Stimulated activated CD4-positive, alpha-beta T cell treated with anti-CD3 and anti-CD28 coated beads, Interleukin-4, amount 100 ng/mL, for 4 hours (primary cell): ENCODE data around the gene CCDC102A.
"Not testable (repeated sequence)": the region's sequence is repeated elsewhere in the genome, so short reads cannot be mapped to it uniquely, and the experiment has no call there.

ENCODE experiments used
- DNase-seq, 2 experiments: peaks; one replicate each; pipeline ENCODE4 v3.0.0-alpha.2; 2020

Gene CCDC102A

DNA sequence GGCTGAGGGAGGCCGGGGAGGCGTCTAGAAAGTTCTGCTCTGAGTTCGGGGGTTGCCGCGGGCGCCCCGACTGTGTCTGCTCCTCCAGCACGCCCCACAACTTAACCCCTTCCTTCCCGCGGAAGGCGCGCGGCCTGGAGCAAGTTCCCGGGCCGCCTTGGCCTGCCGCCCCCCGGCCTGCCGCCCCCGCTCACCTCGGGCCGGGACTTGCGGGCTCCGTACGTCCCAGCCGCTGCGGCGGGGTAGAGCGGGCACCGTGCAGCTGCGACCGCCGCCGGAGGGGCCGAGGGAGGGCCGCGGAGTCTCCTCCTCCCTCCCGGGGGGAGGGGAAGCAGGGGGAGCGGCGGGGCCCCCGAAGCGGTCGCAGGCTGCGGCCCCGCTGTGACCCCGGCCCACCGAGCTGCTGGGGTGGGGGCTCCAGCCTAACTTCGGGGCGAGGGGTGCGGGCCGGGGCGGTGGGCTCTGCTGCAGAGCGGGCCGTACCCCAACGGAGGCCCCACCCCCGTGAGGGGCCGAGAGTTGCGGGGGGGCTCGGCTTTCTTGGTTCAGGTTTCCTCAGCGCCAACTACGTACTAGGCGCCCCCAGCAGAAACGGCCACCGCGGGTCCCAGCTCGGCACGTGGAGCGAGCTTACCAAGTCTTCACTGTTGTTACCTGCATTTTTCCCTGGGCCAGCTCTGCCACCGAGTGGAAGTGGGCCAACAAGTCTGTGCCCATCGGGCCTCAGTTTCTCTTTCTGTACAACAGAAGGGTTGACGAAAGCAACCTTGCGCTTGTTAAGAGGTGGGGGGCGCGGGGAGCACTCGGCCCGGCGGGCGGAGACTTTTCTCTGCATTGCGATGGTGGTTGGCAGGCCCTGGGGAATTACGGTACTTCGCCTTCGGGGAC, at the start of gene CCDC102A:
TSS of gene CCDC102A (minus strand) at position 266 of the 888 bp plus-strand sequence. CDS start 7,394 bp downstream, outside the sequence.
- peak; percentile 40 to 44 for DNase-seq

DNA sequence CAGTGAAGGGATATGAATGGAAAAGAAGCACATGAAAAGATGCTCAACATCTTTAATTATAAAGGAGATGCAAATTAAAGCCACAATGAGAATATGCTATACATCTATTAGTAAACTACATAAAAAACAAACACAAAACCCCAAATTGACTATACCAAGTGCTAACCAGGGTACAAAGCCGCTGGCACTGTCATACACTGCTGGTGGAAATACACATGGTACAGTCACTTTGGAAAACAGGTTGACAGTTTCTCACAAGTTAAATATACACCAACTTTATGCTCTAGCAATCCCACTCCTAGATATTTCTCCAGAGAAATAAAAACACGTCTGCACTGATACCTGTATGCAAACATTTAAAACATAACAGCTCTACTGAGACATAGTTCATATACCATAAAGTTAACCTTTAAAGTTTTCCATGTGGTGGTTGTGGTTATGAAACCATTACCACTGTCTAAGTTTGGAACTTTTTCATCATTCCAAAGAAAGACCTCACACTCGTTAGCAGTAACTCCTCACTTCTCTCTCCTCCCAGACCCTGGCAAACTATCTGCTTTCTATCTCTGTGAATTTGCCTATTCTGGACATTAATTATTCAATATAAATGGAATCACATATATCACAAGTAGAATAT, 48.8 kb upstream of the CCDC102A start:
- no peak for DNase-seq

GRCh38 chr16:57579361-57579665, 42.9 kb upstream of the CCDC102A start:
- DNase-seq, result no peak

DNA sequence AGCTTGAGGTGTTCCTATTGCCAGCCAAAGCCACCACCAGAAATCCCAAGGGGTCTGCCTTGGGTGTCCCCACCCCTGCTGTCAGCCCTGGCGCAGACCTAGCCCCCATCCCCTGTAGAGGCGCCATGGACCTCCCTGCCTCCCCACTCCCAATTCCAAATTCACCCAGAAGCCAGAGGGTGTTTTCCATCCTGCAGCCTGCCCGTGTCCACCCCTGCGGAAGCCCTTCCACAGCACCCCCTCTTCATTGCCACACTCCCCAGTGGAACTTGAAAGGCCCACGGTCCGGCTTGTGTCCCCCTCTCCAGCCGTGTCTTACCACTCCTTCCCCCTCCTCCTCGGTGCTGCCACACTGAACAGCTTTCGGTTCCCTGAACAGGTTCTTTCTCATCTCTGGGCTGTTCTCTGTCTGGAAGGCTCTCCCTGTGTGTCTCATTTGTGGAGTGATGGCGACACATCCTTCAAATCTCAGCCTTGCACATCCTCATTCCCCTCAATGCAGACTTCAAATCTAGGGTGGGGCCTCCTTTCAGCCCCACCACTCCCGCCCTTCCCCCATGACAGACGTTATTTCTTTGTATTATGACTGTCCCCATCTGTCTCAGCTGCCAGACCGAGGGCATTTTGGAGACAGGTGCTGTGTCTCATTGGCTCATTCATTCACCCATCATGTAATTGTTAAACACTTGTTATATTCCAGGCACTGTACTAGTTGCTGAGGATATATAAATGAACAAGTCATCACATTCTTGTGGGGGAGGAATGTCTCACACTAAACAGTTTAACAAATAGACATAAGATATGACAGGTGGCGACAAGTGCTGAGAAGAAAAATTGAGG, 42.4 kb upstream of the CCDC102A start:
- no peak for DNase-seq

DNA sequence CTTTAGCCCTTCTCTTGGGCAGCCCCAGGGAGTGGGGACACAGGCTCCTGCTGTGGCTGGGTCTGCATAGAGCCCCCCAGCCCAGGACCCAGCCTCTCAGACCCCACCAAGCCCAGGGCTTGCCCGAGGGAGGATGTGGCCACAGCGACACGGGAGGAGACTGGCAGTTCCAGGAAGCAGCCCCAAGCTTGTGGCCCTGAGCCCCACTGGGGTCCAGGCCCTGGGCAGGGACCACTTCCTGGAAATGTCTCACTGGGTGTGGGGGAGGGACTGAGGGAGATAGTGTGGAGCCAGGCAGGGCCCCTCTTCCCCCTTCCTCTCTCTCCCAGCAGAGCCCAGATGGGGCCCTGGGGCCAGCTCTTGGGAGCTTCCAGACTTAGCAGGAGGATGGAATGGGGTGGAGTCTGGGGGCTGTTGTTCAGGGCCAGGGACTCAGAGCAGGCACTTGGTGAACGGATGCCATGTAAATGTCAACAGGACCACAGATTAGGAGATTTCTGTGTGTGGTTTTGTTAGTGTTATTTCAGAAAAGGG, 41.4 kb upstream of the CCDC102A start:
- DNase-seq, result no peak

DNA sequence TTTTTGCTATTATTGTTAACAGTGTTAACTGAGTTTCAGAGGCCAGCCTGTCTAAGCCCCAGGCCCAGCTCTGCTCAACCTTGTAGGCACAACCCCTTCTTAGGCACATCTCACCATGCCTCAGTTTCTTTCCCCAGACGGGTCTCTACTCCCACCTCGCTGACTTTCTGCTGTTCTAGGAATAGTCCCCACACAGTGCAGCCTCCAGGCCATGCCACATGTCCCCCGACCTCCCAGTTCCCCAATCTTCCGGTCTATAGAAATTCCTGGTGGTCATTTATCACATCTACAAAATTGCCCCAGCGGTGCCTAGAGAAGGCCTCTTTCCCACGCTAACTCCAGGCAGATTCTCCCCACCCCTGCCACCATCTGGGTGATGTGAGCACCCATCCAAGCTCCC, 40.8 kb upstream of the CCDC102A start:
- DNase-seq, result no peak

DNA sequence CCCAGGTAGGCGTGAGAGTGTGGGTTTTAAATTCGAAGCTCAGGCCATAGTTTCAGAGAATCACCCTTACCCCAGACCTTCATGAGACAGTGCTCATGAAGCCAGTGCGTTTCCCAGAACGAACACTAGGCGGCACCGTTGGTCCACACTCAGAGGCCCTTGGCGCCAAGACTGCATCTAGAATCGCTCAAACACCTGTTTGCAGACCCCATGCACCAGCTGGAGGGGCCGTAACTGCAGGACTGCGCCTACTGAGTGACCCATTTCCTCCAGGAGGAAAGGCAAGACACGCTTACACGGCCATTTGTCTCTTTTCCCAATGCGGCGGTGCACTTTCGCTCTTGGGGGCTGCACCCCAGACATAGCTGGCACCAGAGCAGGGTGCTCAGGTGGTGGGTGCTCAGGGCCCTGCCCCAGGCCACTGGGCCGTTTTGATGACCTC, 40.1 kb upstream of the CCDC102A start:
- DNase-seq, result peak; percentile 67 to 79

DNA sequence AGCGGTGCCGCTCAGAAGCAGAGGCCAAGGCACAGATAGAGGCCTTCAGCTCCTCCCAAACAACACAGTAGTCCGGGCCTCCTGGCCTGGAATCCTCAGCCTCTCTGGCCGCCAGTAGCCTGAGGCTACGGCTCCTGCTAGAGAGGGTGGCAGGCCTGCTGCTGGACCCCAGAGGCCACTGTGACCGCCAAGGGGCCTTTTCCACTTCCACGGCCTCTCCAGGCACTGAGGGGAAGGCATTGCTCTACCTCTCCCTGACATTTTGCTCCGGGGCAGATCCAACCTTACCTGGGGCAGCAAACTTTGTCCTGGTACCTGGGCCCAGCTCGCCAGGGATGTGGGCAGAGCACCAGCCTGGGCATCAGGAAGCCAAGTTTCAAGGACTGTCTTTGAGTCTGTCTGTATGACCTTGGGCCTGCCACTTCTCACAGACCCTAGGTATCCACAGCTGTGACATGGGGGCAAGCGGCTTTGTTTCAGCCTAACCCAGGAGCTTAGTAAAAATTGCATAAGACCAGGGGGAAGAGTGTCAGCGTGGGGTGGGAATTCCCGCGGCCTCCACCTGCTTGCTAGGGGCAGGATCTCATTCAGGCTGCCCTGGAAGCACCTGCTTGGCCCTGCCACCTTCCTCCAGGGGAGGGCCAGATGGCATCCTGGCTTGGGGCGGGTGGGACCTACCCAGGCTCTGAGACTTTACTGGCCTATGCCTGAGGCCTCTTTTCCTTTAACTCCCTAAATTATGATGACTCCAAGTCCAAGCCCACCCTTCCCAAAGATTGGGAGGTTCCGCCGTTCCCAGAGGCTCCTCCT, 39.3 kb upstream of the CCDC102A start:
- no peak for DNase-seq

- DNase-seq, result no peak
Observed at GRCh38 chr16:57574646-57575467, 38.5 kb upstream of the CCDC102A start.

DNA sequence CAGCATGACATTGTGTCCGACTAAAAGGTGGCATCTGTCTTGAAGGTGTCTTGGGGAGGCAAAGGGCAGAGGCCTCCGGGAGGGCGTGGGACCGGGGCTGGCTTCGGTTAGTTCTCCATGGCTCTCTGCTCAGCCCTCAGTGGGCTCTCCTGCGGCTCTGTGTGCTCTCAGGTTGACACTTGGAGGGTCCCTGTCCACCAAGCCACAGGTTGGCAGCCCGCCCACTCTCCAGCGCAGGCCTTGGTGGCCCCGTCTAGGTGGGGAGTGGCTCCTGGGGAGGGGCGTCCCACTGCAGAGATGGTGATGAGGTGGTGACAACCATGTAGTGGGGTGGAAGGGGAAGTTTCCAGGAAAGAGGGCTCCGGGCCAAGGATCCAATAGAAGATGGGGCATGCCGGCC, 37.7 kb upstream of the CCDC102A start:
- no peak for DNase-seq

GRCh38 chr16:57572978-57573728, 36.8 kb upstream of the CCDC102A start:
- no peak for DNase-seq

DNA sequence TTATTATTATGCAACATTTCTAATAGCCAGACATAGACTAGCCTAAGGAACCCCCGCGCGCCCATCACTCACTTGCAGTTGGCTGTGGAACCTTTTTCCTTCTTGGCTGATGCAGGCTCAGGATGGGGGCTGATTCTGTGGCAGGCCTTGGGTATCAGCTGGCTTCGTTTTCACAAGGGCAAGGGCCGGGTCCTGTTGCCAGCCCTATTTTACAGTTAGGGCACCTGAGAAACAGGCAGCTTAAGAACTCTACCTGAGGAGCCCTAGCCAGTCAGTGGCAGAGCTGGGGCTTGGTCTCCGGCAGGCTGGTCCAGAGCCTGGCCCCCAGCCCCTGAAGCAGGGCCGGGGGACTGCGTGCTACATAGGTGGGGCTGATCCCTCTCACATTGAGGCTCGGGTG, 34.7 kb upstream of the CCDC102A start:
- DNase-seq, result no peak

GRCh38 chr16:57570301-57571070, 34.1 kb upstream of the CCDC102A start:
- DNase-seq, result no peak

DNA sequence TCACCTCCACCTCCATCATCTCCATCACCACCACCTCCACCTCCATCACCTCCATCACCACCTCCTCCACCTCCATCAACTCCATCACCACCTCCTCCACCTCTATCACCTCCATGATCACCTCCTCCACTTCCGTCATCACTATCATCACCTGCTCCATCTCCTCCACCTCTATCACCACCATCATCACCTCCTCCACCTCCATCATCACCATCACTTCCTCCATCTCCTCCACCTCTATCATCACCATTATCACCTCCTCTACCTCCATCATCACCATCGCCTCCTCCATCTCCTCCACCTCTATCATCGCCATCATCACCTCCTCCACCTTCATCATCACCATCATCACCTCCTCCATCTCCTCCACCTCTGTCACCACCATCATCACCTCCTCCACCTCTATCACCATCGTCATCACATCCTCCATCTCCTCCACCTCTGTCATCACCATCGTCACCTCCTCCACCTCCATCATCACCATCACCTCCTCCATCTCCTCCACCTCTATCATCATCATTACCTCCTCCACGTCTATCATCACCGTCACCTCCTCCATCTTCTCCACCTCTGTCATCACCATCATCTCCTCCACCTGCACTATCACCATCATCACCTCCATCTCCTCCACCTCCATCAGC, 33.1 kb upstream of the CCDC102A start:
- DNase-seq, result no peak

- not testable (repeated sequence) for DNase-seq
Observed at GRCh38 chr16:57568772-57569171, 32.4 kb upstream of the CCDC102A start.

DNA sequence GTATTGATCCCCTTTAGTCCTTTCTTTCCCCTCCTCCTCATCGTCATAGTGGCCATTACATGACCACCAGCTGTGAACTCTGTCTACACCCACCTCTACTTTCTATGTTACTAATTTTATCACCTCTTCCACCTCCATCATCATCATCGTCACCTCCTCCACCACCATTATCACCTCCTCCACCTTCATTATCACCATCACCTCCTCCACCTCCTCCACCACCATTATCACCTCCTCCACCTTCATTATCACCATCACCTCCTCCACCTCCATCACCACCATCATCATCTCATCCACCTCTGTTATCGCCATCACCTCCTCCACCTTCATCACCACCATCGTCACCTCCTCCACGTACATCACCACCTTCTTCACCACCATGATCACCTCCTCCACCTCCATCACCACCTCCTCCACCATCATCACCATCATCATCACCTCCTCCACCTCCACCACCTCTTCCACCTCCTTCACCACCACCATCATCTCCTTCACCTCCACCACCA, 31.9 kb upstream of the CCDC102A start:
- no peak for DNase-seq

- no peak for DNase-seq
Observed at GRCh38 chr16:57567691-57568090, 31.3 kb upstream of the CCDC102A start.

- no peak for DNase-seq
Observed at GRCh38 chr16:57566436-57566835, 30.1 kb upstream of the CCDC102A start.

DNA sequence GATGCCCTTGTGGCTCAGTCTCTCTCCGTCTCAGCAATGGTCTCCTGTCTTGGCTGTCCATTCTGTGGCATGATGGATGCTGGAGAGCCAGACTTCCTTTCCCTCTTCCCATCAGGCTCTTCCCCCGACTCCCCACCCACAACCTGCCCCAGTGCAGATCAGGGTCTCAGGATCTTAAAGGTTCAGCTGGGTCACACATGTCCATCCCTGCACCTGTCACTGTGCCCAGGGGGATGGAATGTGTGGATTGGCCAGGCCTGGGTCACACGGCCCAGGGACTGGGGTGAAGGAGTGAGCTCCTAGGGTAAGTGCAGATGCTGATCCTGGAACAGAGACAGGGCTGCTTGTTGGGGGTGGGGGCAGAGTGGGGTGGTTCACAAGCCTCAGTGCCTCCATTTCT, 29.1 kb upstream of the CCDC102A start:
- DNase-seq, result no peak
